Esophagus squamous epithelium (tissue), 5 donors: ENCODE measurements around the gene ALG2. TPM values are rescaled to one million over a fixed set of nuclear protein-coding genes. Genes with fewer than 3 reads are reported as not detected.
"Not testable (repeated sequence)": the region's sequence is repeated elsewhere in the genome, so short reads cannot be mapped to it uniquely, and the experiment has no call there.

ENCODE experiments used
- DNase-seq: peaks from one replicate; lab custom pipeline; 2025; lab: John Stamatoyannopoulos, UW
- H3K27ac ChIP-seq, 4 donors: fragments of 200-600 bp; sonication (generic); one replicate each; pipeline ENCODE4 v1.5.1; 2016 to 2019; ENCODE audit warnings: mild to moderate bottlenecking in 1 of 4
- H3K27me3 ChIP-seq, 4 donors: fragments of 200-600 bp; sonication (generic); 1 replicate in 3 of 4; 2 replicates in 1 of 4; pipeline versions ENCODE4 v1.5.1 to v1.6.0; 2017 to 2021; ENCODE audit warnings: antibody characterized with exemption in 1 of 4
- H3K36me3 ChIP-seq, 3 donors: fragments of 200-600 bp; sonication (generic); one replicate each; pipeline ENCODE4 v1.5.1; 2016 to 2019
- H3K4me1 ChIP-seq, 3 donors: fragments of 200-600 bp; sonication (generic); one replicate each; pipeline ENCODE4 v1.5.1; 2017 to 2019
- H3K4me3 ChIP-seq, 4 donors: fragments of 200-600 bp; sonication (generic); 1 replicate in 3 of 4; 2 replicates in 1 of 4; pipeline ENCODE4 v1.5.1; 2016 to 2019; ENCODE audit warnings: mild to moderate bottlenecking in 2 of 4, moderate library complexity in 1 of 4
- H3K9me3 ChIP-seq, 3 donors: fragments of 200-600 bp; sonication (generic); one replicate each; pipeline ENCODE4 v1.5.1; 2016 to 2019
- POLR2A ChIP-seq, 4 donors: fragments of 450-650 bp; IDR thresholded peaks; one replicate each; pipeline ENCODE4 v1.6.1; 2017; ENCODE audit warnings: antibody characterized with exemption in 4 of 4, mild to moderate bottlenecking in 4 of 4, moderate library complexity in 3 of 4
- WGBS, 2 donors: methylation state at CpG; one replicate each; pipeline ENCODE4 v1.1.5; 2018; 5-methylcytosine and 5-hydroxymethylcytosine counted together
- intact Hi-C: fragments of 100-400 bp; cut with DNase I; formaldehyde crosslinking; loops from one replicate; pipeline ENCODE4 v1.15.0; 2022
- total RNA-seq, 4 donors: library from RNA; depleted of rRNA; stranded (reverse); fragments of >200 nt; gene quantifications; one replicate each; pipeline ENCODE4 v1.1.0, GENCODE V29; 2016
- TF ChIP-seq, protein P1 (sequence below), 6 experiments: fragments of 450-650 bp in 4 of 6; fragments of 200-600 bp in 2 of 6; sonication (generic) in 2 of 6; IDR thresholded peaks; one replicate each; pipeline ENCODE4 v1.5.1; 2016 to 2019; ENCODE audit warnings: antibody characterized with exemption in 6 of 6, mild to moderate bottlenecking in 4 of 6, moderate library complexity in 4 of 6
- donor health status: DM: yes; HTN: yes; CAD: no.

ALG2 gene
- total RNA-seq, 4 donors from 2014 or later: 19.2 to 28.4 (median 25.1) TPM

DNA sequence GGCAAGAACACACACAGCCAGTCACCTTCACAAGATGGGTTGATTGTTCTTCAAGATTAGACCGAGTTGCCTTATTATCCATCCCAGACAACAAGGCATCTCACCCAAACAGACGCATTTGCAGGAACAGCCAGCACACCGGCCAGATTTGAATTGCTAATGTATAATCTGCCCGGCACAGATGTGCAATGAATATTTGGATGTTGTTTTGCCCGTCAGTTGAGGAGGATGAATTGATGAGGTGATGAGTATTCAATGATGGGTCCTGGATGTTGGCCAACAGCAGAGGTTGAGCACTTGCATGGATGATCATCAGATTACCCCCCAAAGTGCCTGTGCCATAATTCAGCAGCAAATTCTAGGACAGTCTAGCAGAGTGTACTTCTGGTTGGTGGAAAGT lies 20.1 kb downstream of the ALG2 start:
- no peak overlapping the region for H3K4me3 ChIP-seq
- TF ChIP-seq POLR2A (IDR thresholded peaks at IDR 0.05): no peak
- TF ChIP-seq, protein P1, sequence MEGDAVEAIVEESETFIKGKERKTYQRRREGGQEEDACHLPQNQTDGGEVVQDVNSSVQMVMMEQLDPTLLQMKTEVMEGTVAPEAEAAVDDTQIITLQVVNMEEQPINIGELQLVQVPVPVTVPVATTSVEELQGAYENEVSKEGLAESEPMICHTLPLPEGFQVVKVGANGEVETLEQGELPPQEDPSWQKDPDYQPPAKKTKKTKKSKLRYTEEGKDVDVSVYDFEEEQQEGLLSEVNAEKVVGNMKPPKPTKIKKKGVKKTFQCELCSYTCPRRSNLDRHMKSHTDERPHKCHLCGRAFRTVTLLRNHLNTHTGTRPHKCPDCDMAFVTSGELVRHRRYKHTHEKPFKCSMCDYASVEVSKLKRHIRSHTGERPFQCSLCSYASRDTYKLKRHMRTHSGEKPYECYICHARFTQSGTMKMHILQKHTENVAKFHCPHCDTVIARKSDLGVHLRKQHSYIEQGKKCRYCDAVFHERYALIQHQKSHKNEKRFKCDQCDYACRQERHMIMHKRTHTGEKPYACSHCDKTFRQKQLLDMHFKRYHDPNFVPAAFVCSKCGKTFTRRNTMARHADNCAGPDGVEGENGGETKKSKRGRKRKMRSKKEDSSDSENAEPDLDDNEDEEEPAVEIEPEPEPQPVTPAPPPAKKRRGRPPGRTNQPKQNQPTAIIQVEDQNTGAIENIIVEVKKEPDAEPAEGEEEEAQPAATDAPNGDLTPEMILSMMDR (IDR thresholded peaks at IDR 0.05): no peak
- no peaks in the 10 kb centered on the region for H3K4me1 ChIP-seq
- no peaks in the 10 kb centered on the region for H3K9me3 ChIP-seq
- intact Hi-C loops: no loop called here
- H3K27ac ChIP-seq: no peak overlapping the region
- WGBS, 2 donors: 69 to 75% methylated on average over 5 of the region's 5 CpGs
- H3K36me3 ChIP-seq: no peaks in the 10 kb centered on the region
- no peak for DNase-seq
- no peaks in the 10 kb centered on the region for H3K27me3 ChIP-seq

DNA sequence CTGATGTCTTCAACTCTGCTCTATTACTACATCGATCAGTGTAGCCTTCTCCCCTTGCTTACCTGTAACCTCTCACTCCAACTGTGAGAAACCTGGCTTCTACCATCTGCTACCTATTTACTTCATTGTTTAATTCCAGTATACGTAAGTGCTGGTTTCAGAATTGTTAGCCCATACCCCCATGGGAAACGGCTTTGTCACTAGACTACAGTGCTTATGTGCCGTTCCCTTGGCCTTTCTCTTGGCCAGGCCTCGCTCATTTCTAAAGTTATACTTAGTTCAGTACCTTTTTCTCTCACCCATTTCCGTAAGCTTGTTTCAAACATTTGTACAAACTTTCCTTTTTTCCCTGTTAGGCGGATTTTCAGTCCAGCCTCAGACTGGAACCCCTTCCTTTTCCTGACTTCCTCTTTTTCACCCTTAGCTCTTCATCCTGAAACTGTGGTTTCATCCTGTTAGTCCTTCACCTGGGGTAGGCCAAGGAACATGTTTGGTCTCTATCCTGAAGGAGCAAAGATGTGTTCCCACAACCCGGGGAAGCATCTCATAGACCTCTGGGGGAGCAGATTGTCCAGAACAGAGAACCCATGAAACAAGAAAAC lies 21.7 kb downstream of the ALG2 start:
- H3K27ac ChIP-seq: no peak overlapping the region
- no peaks in the 10 kb centered on the region for H3K4me1 ChIP-seq
- no peak overlapping the region for H3K4me3 ChIP-seq
- H3K36me3 ChIP-seq: no peaks in the 10 kb centered on the region
- H3K27me3 ChIP-seq: no peaks in the 10 kb centered on the region
- intact Hi-C loops: no loop called here
- no peak for DNase-seq
- WGBS, 2 donors: 69 to 84% methylated on average over 8 of the region's 8 CpGs
- TF ChIP-seq POLR2A (IDR thresholded peaks at IDR 0.05): no peak
- H3K9me3 ChIP-seq: no peaks in the 10 kb centered on the region

DNA sequence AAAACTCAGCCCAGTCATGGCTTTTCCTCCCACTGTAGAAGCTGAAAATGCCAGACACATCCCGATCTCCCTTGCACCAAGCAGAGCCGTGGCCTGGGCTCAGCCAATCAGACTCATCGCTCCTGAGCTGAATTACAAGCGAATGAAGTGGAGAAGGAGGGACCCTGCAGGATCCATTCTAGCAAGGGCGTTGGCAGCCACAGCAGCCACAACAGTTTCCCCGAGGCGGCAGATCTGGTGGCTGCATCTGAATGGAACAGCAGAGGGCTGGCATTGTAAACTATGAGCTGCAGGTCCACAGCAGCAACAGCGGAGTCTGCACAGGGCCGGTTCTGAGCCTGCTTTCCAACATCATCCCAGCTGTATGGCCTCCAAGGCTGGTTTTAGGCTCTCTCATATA lies 23.8 kb downstream of the ALG2 start:
- Histone ChIP-seq H3K4me3 (no peak overlapping the region), H3K9me3 (no peaks in the 10 kb centered on the region), H3K36me3 (no peaks in the 10 kb centered on the region), H3K27me3 (no peaks in the 10 kb centered on the region), H3K27ac (no peak overlapping the region), H3K4me1 (no peaks in the 10 kb centered on the region)
- intact Hi-C loops: no loop called here
- TF ChIP-seq, protein P1 (IDR thresholded peaks at IDR 0.05): no peak
- TF ChIP-seq POLR2A (IDR thresholded peaks at IDR 0.05): no peak
- no peak for DNase-seq
- WGBS, 2 donors: 49 to 53% methylated on average over 2 to 8 of the region's 9 CpGs

DNA sequence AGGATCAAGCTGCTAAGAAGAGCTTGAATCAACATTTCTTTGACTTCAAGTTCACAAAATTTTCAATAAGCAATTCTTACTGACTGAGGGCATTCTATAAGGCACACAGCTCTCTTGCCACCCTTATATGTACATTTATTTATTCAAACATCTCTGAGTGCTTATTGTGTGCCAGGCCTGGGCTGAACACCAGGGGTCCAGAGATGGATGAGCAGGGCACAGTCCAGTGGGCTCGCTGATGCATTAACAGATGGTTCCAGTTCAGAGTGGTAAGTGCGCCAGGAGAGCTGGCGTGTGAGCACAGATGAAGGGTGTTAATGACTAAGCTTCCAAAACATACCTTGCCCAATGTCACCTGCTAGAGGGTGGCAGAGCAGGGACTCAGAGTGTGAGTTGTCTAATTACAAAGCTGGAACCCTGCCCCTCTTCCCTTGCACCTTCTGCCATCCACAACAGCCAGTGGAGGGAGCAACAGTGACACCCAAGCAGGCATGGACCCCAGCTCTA lies 24.6 kb downstream of the ALG2 start:
- no peaks in the 10 kb centered on the region for H3K36me3 ChIP-seq
- no peak overlapping the region for H3K27ac ChIP-seq
- H3K4me3 ChIP-seq: no peak overlapping the region
- no peak for DNase-seq
- TF ChIP-seq, protein P1 (IDR thresholded peaks at IDR 0.05): no peak
- no peak for TF ChIP-seq POLR2A (IDR thresholded peaks at IDR 0.05)
- intact Hi-C loops: no loop called here
- 62 to 90% methylated on average over 3 of the region's 3 CpGs for WGBS, 2 donors
- no peaks in the 10 kb centered on the region for H3K4me1 ChIP-seq
- no peaks in the 10 kb centered on the region for H3K27me3 ChIP-seq
- no peaks in the 10 kb centered on the region for H3K9me3 ChIP-seq

DNA sequence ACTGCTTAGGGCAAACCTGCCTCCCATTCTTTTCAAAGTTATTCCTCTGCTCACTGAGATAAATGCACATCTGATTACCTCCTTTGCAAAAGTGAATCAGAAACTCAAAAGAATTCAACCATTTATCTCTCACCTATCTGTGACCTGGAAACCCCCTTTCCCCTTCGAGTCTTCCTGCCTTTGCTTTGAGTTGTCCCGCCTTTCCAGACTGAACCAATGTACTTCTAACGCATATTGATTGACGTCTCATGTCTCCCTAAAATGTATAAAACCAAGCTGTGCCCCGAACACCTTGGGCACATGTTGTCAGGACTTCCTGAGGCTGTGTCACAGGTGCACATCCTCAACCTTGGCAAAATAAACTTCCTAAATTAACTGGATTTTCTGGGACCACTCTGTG lies 25.3 kb downstream of the ALG2 start:
- H3K27ac ChIP-seq, H3K27me3 ChIP-seq, intact Hi-C loops, H3K4me1 ChIP-seq, H3K4me3 ChIP-seq, DNase-seq, H3K36me3 ChIP-seq, H3K9me3 ChIP-seq: not testable (repeated sequence)
- WGBS, 2 donors: 74 to 76% methylated on average over 5 of the region's 5 CpGs

DNA sequence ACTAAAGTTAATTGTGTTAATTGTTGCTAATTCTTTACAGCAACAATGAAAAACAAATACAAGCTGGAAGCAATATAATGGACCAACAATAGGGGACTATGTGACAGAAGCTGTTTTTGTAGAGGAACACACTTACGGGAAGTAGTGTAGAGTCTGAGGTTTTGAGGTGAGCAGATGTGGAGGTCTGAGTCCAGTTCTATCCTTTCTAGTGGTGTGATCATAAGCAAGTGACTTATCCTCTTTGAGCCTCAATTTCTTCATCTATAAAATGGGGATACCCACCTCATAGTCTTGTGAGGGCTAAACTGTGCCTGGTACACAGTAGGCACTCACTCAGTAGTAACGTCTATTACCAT lies 28.3 kb downstream of the ALG2 start:
- intact Hi-C loops: no loop called here
- Histone ChIP-seq H3K27me3 (peaks cover 0 to 2% (median 0%) of the 10 kb centered on the region in 4 donors), H3K9me3 (no peaks in the 10 kb centered on the region), H3K36me3 (no peaks in the 10 kb centered on the region), H3K27ac (no peak overlapping the region), H3K4me1 (no peaks in the 10 kb centered on the region), H3K4me3 (no peak overlapping the region)
- no peak for DNase-seq
- WGBS, 2 donors: 71 to 77% methylated on average over 2 of the region's 2 CpGs
- no peak for TF ChIP-seq POLR2A (IDR thresholded peaks at IDR 0.05)
